Right atrium auricular region (tissue), 2 donors: Measurements from ENCODE around the gene SETD2. TPM values are rescaled to one million over a fixed set of nuclear protein-coding genes. Genes with fewer than 3 reads are reported as not detected.

ENCODE experiments used
- DNase-seq: peaks from one replicate; pipeline ENCODE4 v3.0.0-alpha.2; 2019; ENCODE audit warnings: low spot score
- H3K27ac ChIP-seq, 2 donors: fragments of 200-600 bp; sonication (generic); 1 replicate in 1 of 2; 2 replicates in 1 of 2; pipeline ENCODE4 v1.5.1; 2016 to 2019
- H3K27me3 ChIP-seq, 2 donors: fragments of 200-600 bp; sonication (generic); one replicate each; pipeline versions ENCODE4 v1.5.1 to v1.6.0; 2017 to 2019
- H3K36me3 ChIP-seq: fragments of 200-600 bp; sonication (generic); one replicate; pipeline ENCODE4 v1.5.1; 2016
- H3K4me1 ChIP-seq, 2 donors: fragments of 200-600 bp; sonication (generic); one replicate each; pipeline versions ENCODE4 v1.5.1 to v1.6.0; 2017 to 2019
- H3K4me3 ChIP-seq, 2 donors: fragments of 200-600 bp; sonication (generic); 1 replicate in 1 of 2; 2 replicates in 1 of 2; pipeline ENCODE4 v1.5.1; 2017 to 2019; ENCODE audit warnings: mild to moderate bottlenecking in 1 of 2, moderate library complexity in 1 of 2
- H3K9me3 ChIP-seq, 2 donors: fragments of 200-600 bp; sonication (generic); one replicate each; pipeline ENCODE4 v1.5.1; 2019
- total RNA-seq, 2 donors: library from RNA; depleted of rRNA; stranded (reverse); fragments of >200 nt; gene quantifications; one replicate each; pipeline ENCODE4 v1.1.0, GENCODE V29; 2016
- TF ChIP-seq, protein P1 (sequence below), 2 donors: fragments of 200-600 bp; sonication (generic); IDR thresholded peaks; one replicate each; pipeline ENCODE4 v1.5.1; 2019; ENCODE audit warnings: antibody characterized with exemption in 2 of 2

Gene SETD2
- total RNA-seq, 2 donors from 2014 or later, result 26.8 to 34.2 TPM

DNA sequence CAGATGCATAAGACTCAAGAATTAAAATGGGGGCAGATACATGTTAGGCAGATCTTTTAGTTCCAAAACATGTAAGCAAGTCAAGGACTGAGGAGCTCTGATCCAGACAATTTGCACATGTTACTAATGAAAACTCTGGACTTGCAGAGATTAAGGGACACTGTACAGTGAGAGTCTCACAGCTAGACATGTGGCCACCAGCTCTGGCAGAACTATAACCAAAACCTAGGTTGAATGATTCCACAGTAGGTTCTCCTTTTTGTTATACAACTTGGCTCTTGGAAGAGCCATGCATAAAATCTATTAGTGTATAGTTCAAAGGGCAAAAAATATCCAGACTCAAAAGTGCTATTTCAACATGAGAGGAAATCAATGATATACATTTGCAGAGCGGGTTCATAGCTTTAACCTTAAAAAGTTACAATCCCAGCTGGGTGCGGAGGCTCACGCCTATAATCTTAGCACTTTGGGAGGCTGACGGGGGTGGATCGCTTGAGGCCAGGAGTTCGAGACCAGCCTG is 61.8 kb downstream of the SETD2 start:
- Histone ChIP-seq H3K27ac (no peak overlapping the region), H3K27me3 (no peaks in the 10 kb centered on the region), H3K36me3 (peaks cover 14% of the 10 kb centered on the region), H3K4me3 (no peak overlapping the region), H3K4me1 (no peaks in the 10 kb centered on the region), H3K9me3 (no peaks in the 10 kb centered on the region)
- TF ChIP-seq, protein P1, sequence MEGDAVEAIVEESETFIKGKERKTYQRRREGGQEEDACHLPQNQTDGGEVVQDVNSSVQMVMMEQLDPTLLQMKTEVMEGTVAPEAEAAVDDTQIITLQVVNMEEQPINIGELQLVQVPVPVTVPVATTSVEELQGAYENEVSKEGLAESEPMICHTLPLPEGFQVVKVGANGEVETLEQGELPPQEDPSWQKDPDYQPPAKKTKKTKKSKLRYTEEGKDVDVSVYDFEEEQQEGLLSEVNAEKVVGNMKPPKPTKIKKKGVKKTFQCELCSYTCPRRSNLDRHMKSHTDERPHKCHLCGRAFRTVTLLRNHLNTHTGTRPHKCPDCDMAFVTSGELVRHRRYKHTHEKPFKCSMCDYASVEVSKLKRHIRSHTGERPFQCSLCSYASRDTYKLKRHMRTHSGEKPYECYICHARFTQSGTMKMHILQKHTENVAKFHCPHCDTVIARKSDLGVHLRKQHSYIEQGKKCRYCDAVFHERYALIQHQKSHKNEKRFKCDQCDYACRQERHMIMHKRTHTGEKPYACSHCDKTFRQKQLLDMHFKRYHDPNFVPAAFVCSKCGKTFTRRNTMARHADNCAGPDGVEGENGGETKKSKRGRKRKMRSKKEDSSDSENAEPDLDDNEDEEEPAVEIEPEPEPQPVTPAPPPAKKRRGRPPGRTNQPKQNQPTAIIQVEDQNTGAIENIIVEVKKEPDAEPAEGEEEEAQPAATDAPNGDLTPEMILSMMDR (IDR thresholded peaks at IDR 0.05), result no peak
- DNase-seq, result no peak

DNA sequence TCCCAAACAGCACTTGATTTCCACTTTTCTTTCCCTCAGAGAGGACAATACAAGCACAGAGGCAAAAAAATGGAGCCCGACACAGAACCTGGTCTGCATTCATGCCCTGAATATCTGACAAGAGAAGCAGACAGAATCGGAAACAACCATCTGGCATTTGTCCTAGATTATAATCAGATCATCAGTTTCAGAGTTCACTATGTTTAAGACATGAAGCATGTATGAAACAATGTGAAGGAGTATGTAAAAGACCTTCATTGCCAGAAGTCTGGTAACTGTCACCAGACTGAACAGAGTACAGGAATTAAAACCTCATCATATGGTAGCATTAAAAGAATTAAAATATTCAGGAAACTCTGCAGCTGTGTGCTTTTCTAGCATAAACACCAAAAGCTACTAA is 65.0 kb downstream of the SETD2 start:
- H3K9me3 ChIP-seq, result no peaks in the 10 kb centered on the region
- H3K27me3 ChIP-seq, result no peaks in the 10 kb centered on the region
- H3K4me1 ChIP-seq, result no peaks in the 10 kb centered on the region
- TF ChIP-seq, protein P1 (IDR thresholded peaks at IDR 0.05), result no peak
- peaks cover 25% of the 10 kb centered on the region for H3K36me3 ChIP-seq
- H3K4me3 ChIP-seq, result no peak overlapping the region
- no peak for DNase-seq
- H3K27ac ChIP-seq, result no peak overlapping the region

DNA sequence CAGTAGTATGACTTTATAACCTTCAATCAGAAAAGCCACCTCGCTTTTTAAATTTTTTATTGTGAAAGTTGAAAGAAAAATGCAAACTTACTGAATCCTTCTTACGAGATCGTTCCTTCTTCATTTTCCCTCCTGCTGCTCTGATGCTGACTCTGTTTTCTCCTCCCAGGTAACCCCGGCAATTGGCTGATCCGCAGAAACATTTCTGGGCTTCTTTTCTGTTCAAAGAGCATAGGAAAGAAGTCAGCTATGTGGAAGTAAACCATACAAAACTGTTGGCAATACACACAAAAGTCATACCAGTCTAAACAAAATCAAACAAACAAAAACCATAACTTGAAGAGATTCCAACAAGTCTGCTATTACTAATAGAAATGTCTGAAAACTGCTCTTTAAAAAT is 66.0 kb downstream of the SETD2 start:
- no peaks in the 10 kb centered on the region for H3K27me3 ChIP-seq
- TF ChIP-seq, protein P1 (IDR thresholded peaks at IDR 0.05), result no peak
- H3K4me1 ChIP-seq, result no peaks in the 10 kb centered on the region
- peaks cover 21% of the 10 kb centered on the region for H3K36me3 ChIP-seq
- DNase-seq, result no peak
- H3K27ac ChIP-seq, result no peak overlapping the region
- H3K4me3 ChIP-seq, result no peak overlapping the region
- no peaks in the 10 kb centered on the region for H3K9me3 ChIP-seq

DNA sequence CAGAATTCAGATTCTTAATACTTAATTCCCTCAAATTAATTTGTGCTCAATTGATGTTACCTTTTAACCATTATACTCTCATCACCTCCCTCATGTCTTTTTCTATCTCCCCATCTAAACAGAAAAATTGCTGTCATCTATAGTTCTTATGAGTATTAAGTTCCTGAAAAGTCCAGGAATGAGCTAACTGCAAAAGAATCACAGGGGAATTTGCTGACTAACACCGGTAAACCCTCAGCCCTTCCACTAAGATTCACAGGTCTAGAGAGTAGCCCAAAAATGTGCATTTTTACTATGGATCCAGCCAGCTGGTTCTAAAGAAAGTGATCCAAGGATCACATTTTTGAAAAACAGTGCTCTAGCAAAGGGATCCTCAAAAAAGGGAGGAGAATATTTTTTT is 67.0 kb downstream of the SETD2 start:
- H3K4me3 ChIP-seq, result no peak overlapping the region
- H3K36me3 ChIP-seq, result peaks cover 20% of the 10 kb centered on the region
- H3K4me1 ChIP-seq, result no peaks in the 10 kb centered on the region
- no peak for DNase-seq
- no peak overlapping the region for H3K27ac ChIP-seq
- TF ChIP-seq, protein P1 (IDR thresholded peaks at IDR 0.05), result no peak
- no peaks in the 10 kb centered on the region for H3K9me3 ChIP-seq
- H3K27me3 ChIP-seq, result no peaks in the 10 kb centered on the region

DNA sequence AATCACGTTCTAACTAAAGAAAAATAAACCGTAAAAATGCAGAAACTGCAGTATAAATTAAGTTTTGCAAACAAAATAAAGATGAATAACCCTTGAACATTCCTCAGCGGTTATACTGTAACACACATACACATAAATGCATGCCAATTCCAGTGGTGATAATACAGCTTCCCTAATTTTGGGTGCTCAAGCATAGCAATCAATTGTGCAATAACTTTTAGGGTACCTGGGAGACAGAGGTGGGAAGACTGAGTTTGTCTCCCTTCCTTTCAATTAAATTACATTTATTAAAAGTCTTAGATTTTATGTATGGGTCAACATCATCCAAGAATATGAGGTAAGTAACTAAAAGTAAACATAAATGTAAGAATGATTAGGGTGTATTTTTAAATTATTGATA is 71.8 kb downstream of the SETD2 start:
- no peaks in the 10 kb centered on the region for H3K27me3 ChIP-seq
- H3K36me3 ChIP-seq, result peaks cover 10% of the 10 kb centered on the region
- H3K9me3 ChIP-seq, result no peaks in the 10 kb centered on the region
- no peaks in the 10 kb centered on the region for H3K4me1 ChIP-seq
- TF ChIP-seq, protein P1 (IDR thresholded peaks at IDR 0.05), result no peak
- no peak overlapping the region for H3K4me3 ChIP-seq
- no peak for DNase-seq
- no peak overlapping the region for H3K27ac ChIP-seq

DNA sequence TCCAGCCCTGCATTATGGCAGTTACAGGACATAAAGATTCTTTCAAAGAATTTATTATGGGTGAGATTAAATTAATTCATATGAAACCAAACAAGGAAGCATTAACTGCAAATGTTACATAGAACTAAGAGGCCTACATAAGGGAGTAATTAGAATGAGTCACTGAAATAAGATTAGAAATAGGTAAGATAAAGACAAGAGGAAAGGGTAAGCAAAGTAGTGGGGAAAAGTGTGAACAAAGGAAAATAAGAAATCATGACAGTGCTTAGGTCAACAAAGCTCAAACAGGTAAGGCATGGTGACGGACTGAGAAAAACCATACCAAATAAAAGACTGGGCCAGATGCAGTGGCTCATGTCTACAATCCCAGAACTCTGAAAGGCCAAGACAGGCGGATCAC is 74.3 kb downstream of the SETD2 start:
- no peaks in the 10 kb centered on the region for H3K4me1 ChIP-seq
- TF ChIP-seq, protein P1 (IDR thresholded peaks at IDR 0.05), result no peak
- no peaks in the 10 kb centered on the region for H3K27me3 ChIP-seq
- H3K9me3 ChIP-seq, result no peaks in the 10 kb centered on the region
- H3K4me3 ChIP-seq, result no peak overlapping the region
- peaks cover 23% of the 10 kb centered on the region for H3K36me3 ChIP-seq
- DNase-seq, result no peak
- no peak overlapping the region for H3K27ac ChIP-seq
